ENCODE measurements around the gene CHRND.

The CHRND gene

GRCh38 chr2:232549655-232550353, 23.8 kb downstream of the CHRND start:
- peak; percentile 27 for DNase-seq (ENCODE audit: low read depth)
- no peak for TF ChIP-seq CTCF (conservative IDR thresholded peaks at IDR 0.05; ENCODE audit: control insufficient read depth, insufficient read depth, low read depth, low read length)
- H3K4me3 ChIP-seq (ENCODE audit: control insufficient read depth, low read depth, low read length) = peak overlapping the region; percentile 91

GRCh38 chr2:232550354-232551249, 24.6 kb downstream of the CHRND start, which contains the start of the genes EIF4E2 and TIGD1:
TSS of gene EIF4E2 (plus strand) at chr2:232550689. CDS start at chr2:232550725, 36 bp downstream.
TSS of gene TIGD1 (minus strand) at chr2:232550557. CDS start at chr2:232549882, 675 bp downstream.
- H3K4me3 ChIP-seq (ENCODE audit: control insufficient read depth, low read depth, low read length) = peak within 1 kb of the TSS; percentile 91
- no peak for TF ChIP-seq CTCF (conservative IDR thresholded peaks at IDR 0.05; ENCODE audit: control insufficient read depth, insufficient read depth, low read depth, low read length)

GRCh38 chr2:232551250-232551638, 25.3 kb downstream of the CHRND start:
- no peak for DNase-seq (ENCODE audit: low read depth)
- peak overlapping the region; percentile 91 for H3K4me3 ChIP-seq (ENCODE audit: control insufficient read depth, low read depth, low read length)
- no peak for TF ChIP-seq CTCF (conservative IDR thresholded peaks at IDR 0.05; ENCODE audit: control insufficient read depth, insufficient read depth, low read depth, low read length)

More at GRCh38 chr2:232550354-232551249, 24.6 kb downstream of the CHRND start, which contains the start of the genes EIF4E2 and TIGD1:
- DNase-seq (ENCODE audit: low read depth) = peak; percentile 89

- no peak for DNase-seq (ENCODE audit: low read depth)
- H3K4me3 ChIP-seq (ENCODE audit: control insufficient read depth, low read depth, low read length) = peak overlapping the region; percentile 91
- TF ChIP-seq CTCF (conservative IDR thresholded peaks at IDR 0.05; ENCODE audit: control insufficient read depth, insufficient read depth, low read depth, low read length) = no peak
Observed at GRCh38 chr2:232551776-232552175, 25.8 kb downstream of the CHRND start.

GRCh38 chr2:232556426-232556825, 30.5 kb downstream of the CHRND start:
- DNase-seq (ENCODE audit: low read depth) = no peak
- H3K4me3 ChIP-seq (ENCODE audit: control insufficient read depth, low read depth, low read length) = no peak overlapping the region
- TF ChIP-seq CTCF (conservative IDR thresholded peaks at IDR 0.05; ENCODE audit: control insufficient read depth, insufficient read depth, low read depth, low read length) = no peak

GRCh38 chr2:232562515-232563151, 36.7 kb downstream of the CHRND start:
- DNase-seq (ENCODE audit: low read depth) = no peak
- TF ChIP-seq CTCF (conservative IDR thresholded peaks at IDR 0.05; ENCODE audit: control insufficient read depth, insufficient read depth, low read depth, low read length) = no peak
- no peak overlapping the region for H3K4me3 ChIP-seq (ENCODE audit: control insufficient read depth, low read depth, low read length)
